AG09309 (cell line): Measurements from ENCODE around the gene GRIK3.

Source experiments
- DNase-seq: peaks from one replicate; pipeline ENCODE4 v3.0.0-alpha.2; 2010; ENCODE audit warnings: low read depth
- H3K4me3 ChIP-seq: 2 replicates; pipeline ENCODE4 v1.5.1; 2011; ENCODE audit warnings: mild to moderate bottlenecking, low read depth, low read length, moderate library complexity; ENCODE audit not compliant: control insufficient read depth
- TF ChIP-seq, protein P1 (sequence below): IDR thresholded peaks from 2 replicates; pipeline ENCODE4 v1.5.1; 2011; ENCODE audit warnings: mild to moderate bottlenecking, low read depth, low read length, inconsistent platforms; ENCODE audit not compliant: insufficient read depth, control insufficient read depth; ENCODE audit errors: missing control alignments

GRIK3 gene

DNA sequence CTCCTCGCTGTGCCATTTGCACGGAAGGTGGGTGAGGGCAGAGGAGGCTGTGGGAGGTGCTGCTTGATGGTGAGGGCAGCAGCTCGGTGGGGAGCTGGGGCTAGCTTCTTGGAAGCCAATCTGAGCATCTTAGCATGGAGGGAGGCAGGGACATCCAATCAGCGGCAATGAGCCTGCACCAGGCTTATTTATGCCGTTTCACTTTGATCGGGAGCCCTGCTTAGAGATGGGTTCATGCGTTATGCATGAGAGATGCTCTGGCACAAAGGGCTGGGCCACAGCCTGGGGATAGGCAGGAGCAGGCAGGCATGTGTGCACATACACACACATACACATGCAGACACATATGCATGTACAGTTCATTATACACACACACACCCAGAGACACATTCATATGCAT, 220.2 kb downstream of the GRIK3 start:
- TF ChIP-seq, protein P1, sequence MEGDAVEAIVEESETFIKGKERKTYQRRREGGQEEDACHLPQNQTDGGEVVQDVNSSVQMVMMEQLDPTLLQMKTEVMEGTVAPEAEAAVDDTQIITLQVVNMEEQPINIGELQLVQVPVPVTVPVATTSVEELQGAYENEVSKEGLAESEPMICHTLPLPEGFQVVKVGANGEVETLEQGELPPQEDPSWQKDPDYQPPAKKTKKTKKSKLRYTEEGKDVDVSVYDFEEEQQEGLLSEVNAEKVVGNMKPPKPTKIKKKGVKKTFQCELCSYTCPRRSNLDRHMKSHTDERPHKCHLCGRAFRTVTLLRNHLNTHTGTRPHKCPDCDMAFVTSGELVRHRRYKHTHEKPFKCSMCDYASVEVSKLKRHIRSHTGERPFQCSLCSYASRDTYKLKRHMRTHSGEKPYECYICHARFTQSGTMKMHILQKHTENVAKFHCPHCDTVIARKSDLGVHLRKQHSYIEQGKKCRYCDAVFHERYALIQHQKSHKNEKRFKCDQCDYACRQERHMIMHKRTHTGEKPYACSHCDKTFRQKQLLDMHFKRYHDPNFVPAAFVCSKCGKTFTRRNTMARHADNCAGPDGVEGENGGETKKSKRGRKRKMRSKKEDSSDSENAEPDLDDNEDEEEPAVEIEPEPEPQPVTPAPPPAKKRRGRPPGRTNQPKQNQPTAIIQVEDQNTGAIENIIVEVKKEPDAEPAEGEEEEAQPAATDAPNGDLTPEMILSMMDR = no peak
- DNase-seq = no peak
- no peak overlapping the region for H3K4me3 ChIP-seq

DNA sequence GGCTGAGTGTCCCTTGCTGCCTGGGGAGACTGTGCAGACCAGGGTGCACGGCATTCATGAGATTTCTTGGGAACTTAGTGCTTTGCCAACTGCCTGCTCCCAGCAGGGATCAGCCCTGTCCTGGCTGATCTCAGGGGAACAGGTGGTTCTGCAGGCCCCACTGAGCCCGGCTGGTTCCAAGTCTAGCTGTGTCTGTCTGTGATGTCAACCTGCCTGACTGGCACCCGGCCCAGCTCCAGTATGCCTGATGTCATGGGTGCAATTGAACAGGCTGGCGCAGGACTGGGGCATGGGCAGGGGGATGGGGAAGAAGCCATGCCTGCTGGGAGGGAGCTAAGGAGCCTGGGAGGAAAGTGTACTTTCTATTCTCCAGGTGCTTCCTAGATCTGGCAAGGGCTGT, 227.1 kb downstream of the GRIK3 start:
- H3K4me3 ChIP-seq = no peak overlapping the region
- DNase-seq = no peak
- TF ChIP-seq, protein P1 = no peak

DNA sequence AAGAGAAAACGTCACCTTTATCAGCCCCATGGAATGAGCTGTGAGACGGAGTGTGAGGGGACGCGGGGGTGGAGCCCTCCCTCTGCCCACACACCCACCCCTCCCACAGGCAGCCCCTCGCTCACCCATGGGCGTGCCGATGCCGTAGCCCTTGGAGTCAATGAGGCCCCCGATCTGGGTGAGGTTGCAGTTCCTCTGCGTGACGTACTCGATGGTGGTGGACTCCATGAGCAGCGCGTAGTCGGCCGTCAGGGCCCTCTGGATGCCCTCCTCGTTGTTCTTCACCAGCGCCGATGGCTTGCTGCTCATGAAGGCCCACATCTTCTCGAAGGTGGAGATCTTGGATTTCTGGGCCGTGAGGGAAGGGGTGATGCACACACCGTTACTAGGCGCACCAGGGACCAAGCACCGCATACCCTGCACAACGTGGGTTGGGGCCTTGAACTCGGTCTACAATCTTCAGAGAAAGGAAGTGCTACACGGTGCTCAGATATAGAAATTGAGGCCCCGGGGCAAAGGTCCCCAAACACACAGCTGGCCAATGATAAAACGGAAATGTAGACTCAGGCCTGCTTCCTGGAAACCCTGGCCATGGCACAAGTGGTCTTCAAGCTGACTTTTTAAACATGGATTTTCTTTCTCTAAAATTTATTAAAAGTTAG, 228.2 kb downstream of the GRIK3 start:
- DNase-seq = no peak
- no peak overlapping the region for H3K4me3 ChIP-seq
- TF ChIP-seq, protein P1 = no peak

- TF ChIP-seq, protein P1 = no peak
- no peak overlapping the region for H3K4me3 ChIP-seq
- no peak for DNase-seq
Measured at GRCh38 chr1:36804669-36805314, 229.5 kb downstream of the GRIK3 start.

DNA sequence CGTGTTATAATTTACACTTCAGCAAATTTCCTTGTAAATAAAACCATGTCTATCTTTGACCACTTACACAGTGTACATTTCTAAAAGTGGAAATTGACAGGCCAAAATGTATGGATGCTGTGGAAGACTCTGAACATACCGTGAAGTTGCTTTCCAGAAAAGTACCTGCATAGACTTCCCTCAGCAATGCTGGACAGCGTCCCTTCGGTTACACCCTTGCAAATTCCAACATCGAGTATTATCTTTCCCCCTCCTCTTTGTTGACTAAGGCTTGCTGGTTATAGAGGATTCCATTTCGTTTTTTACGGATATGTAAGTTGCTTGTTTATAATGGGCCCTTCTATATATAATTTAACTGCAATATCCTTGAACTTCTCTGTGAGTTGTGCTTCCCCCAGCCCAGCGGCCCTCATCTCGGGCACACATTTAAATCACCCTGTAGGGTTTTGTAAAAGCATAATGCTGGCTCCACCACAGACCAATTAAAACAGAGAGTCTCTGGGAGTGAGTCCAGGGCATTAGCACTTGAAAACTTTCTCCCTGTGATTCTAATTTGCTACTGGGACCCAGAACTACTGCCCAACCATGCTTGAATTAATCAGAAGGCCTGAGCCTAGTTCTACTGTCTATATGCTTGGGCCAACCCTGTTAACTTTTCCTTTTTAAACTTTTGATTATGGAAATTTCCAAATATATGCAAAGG, 230.3 kb downstream of the GRIK3 start:
- TF ChIP-seq, protein P1 = no peak
- H3K4me3 ChIP-seq = no peak overlapping the region
- no peak for DNase-seq

DNA sequence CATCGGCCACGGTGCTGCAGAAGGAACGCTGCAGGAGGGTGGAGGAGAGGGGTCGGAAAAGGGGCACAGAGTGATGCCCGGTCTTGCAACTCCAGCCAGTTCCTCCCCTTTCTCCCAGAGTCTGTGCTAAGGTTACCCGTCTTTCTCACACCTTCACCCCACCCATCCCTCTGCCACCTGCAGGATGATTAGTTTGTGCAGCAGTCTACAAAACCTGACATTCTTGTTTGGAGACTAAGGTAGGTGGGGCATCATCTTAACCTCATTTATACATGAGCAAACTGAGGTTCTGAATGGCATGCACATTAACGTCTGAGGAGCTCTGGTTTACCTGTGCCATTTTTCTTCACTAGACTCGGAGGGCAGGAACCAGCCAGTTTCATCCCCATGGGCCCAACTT, 232.3 kb downstream of the GRIK3 start:
- no peak overlapping the region for H3K4me3 ChIP-seq
- no peak for DNase-seq
- TF ChIP-seq, protein P1 = no peak
